Fibroblast of mammary gland (primary cell): ENCODE measurements around the gene CEP70.
"Not testable (repeated sequence)": the region's sequence is repeated elsewhere in the genome, so short reads cannot be mapped to it uniquely, and the experiment has no call there.

Experiments used
- DNase-seq: peaks from one replicate; pipeline ENCODE4 v3.0.0-alpha.2; 2010; ENCODE audit warnings: low read depth
- H3K4me3 ChIP-seq: 2 replicates; pipeline ENCODE4 v1.5.1; 2011; ENCODE audit warnings: low read depth, mild to moderate bottlenecking, low read length, moderate library complexity; ENCODE audit not compliant: control insufficient read depth
- CTCF ChIP-seq: conservative IDR thresholded peaks from 2 replicates; pipeline ENCODE4 v1.5.1; 2011; ENCODE audit warnings: low read depth, low read length, inconsistent platforms; ENCODE audit not compliant: control insufficient read depth, insufficient read depth

CEP70 gene

DNA sequence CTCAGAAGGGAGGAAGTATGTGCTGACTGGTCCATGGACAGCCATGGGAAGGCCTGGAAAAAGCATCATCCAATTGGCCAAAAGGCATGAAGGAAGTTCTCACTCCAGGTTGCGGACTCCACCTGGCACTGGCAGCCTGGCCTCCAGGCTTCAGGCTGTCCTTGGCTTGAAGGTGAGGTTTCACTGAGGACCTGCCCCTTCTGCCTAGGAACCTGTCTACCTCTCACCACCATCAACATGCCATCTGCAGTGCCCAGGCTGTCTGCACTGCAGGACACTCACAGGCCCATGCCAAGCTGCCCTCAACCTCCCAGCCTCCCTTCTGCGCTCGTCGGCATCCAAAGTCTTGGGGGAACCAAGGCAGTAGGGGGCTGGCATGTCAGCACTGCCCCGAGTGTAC, 51.1 kb downstream of the CEP70 start:
- no peak for DNase-seq
- no peak overlapping the region for H3K4me3 ChIP-seq
- TF ChIP-seq CTCF: no peak

DNA sequence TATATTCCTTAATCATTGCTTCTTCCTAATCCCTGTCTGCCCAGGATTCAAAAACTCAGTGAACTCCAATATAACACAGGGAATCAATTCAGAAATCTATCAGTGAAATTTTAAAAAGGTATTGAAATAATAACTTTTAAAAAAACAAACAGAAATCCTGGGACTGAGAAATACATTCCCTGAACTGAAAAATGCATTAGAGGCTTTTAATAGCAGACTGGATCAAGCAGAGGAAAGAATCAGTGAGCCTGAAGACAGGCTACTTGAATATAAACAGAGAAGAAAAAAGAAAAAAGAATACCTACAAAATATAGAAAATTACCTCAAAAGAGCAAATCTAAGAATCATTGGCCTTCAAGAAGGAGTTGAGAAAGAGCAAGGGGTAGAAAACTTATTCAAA, 54.7 kb downstream of the CEP70 start:
- DNase-seq: no peak
- no peak for TF ChIP-seq CTCF
- no peak overlapping the region for H3K4me3 ChIP-seq

DNA sequence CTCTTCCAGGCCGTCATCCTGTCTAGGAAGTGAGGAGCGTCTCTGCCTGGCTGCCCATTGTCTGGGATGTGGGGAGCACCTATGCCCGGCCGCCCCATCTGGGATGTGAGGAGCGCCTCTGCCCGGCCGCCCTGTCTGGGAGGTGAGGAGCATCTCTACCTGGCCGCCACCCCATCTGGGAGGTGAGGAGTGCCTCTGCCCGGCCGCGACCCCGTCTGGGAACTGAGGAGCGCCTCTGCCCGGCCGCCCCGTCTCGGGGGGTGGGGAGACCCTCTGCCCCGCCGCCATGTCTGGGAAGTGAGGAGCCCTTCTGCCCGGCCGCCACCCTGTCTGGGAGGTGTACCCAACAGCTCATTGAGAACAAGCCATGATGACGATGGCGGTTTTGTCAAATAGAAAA, 72.6 kb downstream of the CEP70 start:
- not testable (repeated sequence) for DNase-seq, H3K4me3 ChIP-seq

- TF ChIP-seq CTCF: no peak
- no peak overlapping the region for H3K4me3 ChIP-seq
- no peak for DNase-seq
These were observed 80.8 kb downstream of the CEP70 start for GRCh38 chr3:138513090-138513843.

- no peak overlapping the region for H3K4me3 ChIP-seq
- TF ChIP-seq CTCF: no peak
These were observed 82.1 kb downstream of the CEP70 start for GRCh38 chr3:138511945-138512344.

GRCh38 chr3:138509586-138509985, 84.5 kb downstream of the CEP70 start:
- peak; percentile 57 for DNase-seq
- TF ChIP-seq CTCF: no peak
- no peak overlapping the region for H3K4me3 ChIP-seq

More at GRCh38 chr3:138511945-138512344, 82.1 kb downstream of the CEP70 start:
- no peak for DNase-seq

GRCh38 chr3:138507524-138507923, 86.5 kb downstream of the CEP70 start:
- no peak for DNase-seq
- no peak overlapping the region for H3K4me3 ChIP-seq
- TF ChIP-seq CTCF: no peak
